H1 (cell line): Measurements from ENCODE around the gene RGS6. TPM values are rescaled to one million over a fixed set of nuclear protein-coding genes. Genes with fewer than 3 reads are reported as not detected.

Source experiments
- CTCF ChIA-PET: fragments of 300-600 bp; sonication (Branson Sonifier 250); formaldehyde crosslinking; loops from one replicate; lab custom pipeline; 2021; ENCODE audit not compliant: partially characterized antibody; lab: Charles Lee
- POLR2A ChIA-PET: fragments of 300-600 bp; sonication (Branson Sonifier 250); formaldehyde crosslinking; loops from one replicate; lab custom pipeline; 2021; ENCODE audit warnings: inconsistent platforms; ENCODE audit not compliant: partially characterized antibody; lab: Charles Lee
- DNase-seq, 2 experiments: peaks; one replicate each; pipeline versions ENCODE4 v3.0.0 to v3.0.0-alpha.2; 2010 to 2022; ENCODE audit warnings: low spot score in 2 of 2, low read depth in 1 of 2, mixed read lengths in 1 of 2
- FAIRE-seq: peaks from 2 replicates; lab custom pipeline; 2011; peaks lifted over from hg19 to GRCh38; lab: Jason Lieb, UNC
- H2AFZ ChIP-seq: 2 replicates; pipeline ENCODE4 v1.8.1; 2012; ENCODE audit warnings: low read length, inconsistent platforms
- H2AK5ac ChIP-seq: 2 replicates; pipeline ENCODE4 v1.6.1; 2013; ENCODE audit warnings: low read depth, low read length
- H2BK120ac ChIP-seq: replicated peaks from 2 replicates; pipeline ENCODE3; 2013; ENCODE audit warnings: low read depth, low read length, inconsistent platforms
- H2BK12ac ChIP-seq: 2 replicates; pipeline ENCODE4 v1.6.1; 2013; ENCODE audit warnings: low read depth, low read length
- H2BK15ac ChIP-seq: 2 replicates; pipeline ENCODE4 v1.6.1; 2013; ENCODE audit warnings: low read length
- H2BK20ac ChIP-seq: 2 replicates; pipeline ENCODE4 v1.6.1; 2013; ENCODE audit warnings: low read length
- H2BK5ac ChIP-seq: 2 replicates; pipeline ENCODE4 v1.6.1; 2013; ENCODE audit warnings: low read depth, low read length
- H3K14ac ChIP-seq: 2 replicates; pipeline ENCODE4 v1.6.1; 2013; ENCODE audit warnings: inconsistent platforms; ENCODE audit not compliant: insufficient read length
- H3K18ac ChIP-seq: 2 replicates; pipeline ENCODE4 v1.6.1; 2013; ENCODE audit warnings: low read length; ENCODE audit errors: extremely low read depth
- H3K23ac ChIP-seq: 2 replicates; pipeline ENCODE4 v1.6.1; 2013; ENCODE audit warnings: inconsistent platforms; ENCODE audit not compliant: insufficient read length
- H3K23me2 ChIP-seq: 2 replicates; pipeline ENCODE4 v1.6.1; 2013; ENCODE audit warnings: low read depth, low read length
- H3K27ac ChIP-seq: 2 replicates; pipeline ENCODE4 v1.6.1; 2011; ENCODE audit warnings: low read depth, low read length, inconsistent platforms
- H3K27me3 ChIP-seq, 4 experiments: replicated peaks in 1 of 4; 1 replicate in 1 of 4; 2 replicates in 3 of 4; pipeline versions ENCODE4 v1.6.1 to v1.8.1; 2011 to 2013; ENCODE audit warnings: low read length in 3 of 4, mild to moderate bottlenecking in 3 of 4, inconsistent platforms in 2 of 4, mixed read lengths in 2 of 4, moderate library complexity in 1 of 4; ENCODE audit not compliant: control insufficient read depth in 3 of 4, insufficient read depth in 3 of 4; ENCODE audit errors: extremely low read depth in 1 of 4
- H3K36me3 ChIP-seq, 4 experiments: 2 replicates each; pipeline versions ENCODE4 v1.6.1 to v1.8.1; 2011 to 2013; ENCODE audit warnings: mild to moderate bottlenecking in 4 of 4, low read length in 3 of 4, moderate library complexity in 2 of 4, control low read depth in 1 of 4, inconsistent platforms in 1 of 4; ENCODE audit not compliant: insufficient read depth in 4 of 4, control insufficient read depth in 2 of 4
- H3K4ac ChIP-seq: replicated peaks from 2 replicates; pipeline ENCODE3; 2013; ENCODE audit warnings: low read length, low read depth, mixed read lengths, inconsistent platforms; ENCODE audit not compliant: insufficient read length
- H3K4me1 ChIP-seq, 4 experiments: replicated peaks in 1 of 4; 1 replicate in 1 of 4; 2 replicates in 3 of 4; pipeline versions ENCODE4 v1.6.1 to v1.8.1; 2011 to 2013; ENCODE audit warnings: low read length in 3 of 4, inconsistent platforms in 2 of 4, mixed read lengths in 1 of 4; ENCODE audit not compliant: insufficient read depth in 4 of 4, control insufficient read depth in 3 of 4
- H3K4me2 ChIP-seq, 2 experiments: 2 replicates each; pipeline versions ENCODE4 v1.6.1 to v1.8.1; 2011 to 2013; ENCODE audit warnings: low read depth in 2 of 2, low read length in 2 of 2, control low read depth in 1 of 2, inconsistent platforms in 1 of 2, mild to moderate bottlenecking in 1 of 2; ENCODE audit not compliant: insufficient read depth in 1 of 2
- H3K4me3 ChIP-seq, 4 experiments: fragments of 200-600, 300-600 bp in 1 of 4; sonication (generic), shearing (Covaris generic), sonication (Bioruptor Twin) in 1 of 4; 2 replicates each; pipeline versions ENCODE4 v1.5.1 to v1.8.1; 2011 to 2016; ENCODE audit warnings: low read length in 4 of 4, low read depth in 3 of 4, control low read depth in 2 of 4, inconsistent platforms in 2 of 4, mild to moderate bottlenecking in 2 of 4, mixed read lengths in 1 of 4, moderate library complexity in 1 of 4; ENCODE audit not compliant: insufficient read depth in 2 of 4; ENCODE audit errors: extremely low read depth in 1 of 4
- H3K56ac ChIP-seq: replicated peaks from 2 replicates; pipeline ENCODE3; 2013; ENCODE audit warnings: low read depth, mild to moderate bottlenecking, mixed read lengths, low read length, inconsistent platforms; ENCODE audit not compliant: insufficient read length
- H3K79me1 ChIP-seq: 2 replicates; pipeline ENCODE4 v1.6.1; 2013; ENCODE audit warnings: low read depth, low read length, control low read depth
- H3K79me2 ChIP-seq, 2 experiments: 2 replicates each; pipeline versions ENCODE4 v1.6.1 to v1.8.1; 2012 to 2013; ENCODE audit warnings: low read length in 2 of 2, mild to moderate bottlenecking in 2 of 2, inconsistent platforms in 1 of 2; ENCODE audit not compliant: insufficient read depth in 2 of 2, control insufficient read depth in 1 of 2
- H3K9ac ChIP-seq, 4 experiments: replicated peaks in 1 of 4; 1 replicate in 1 of 4; 2 replicates in 3 of 4; pipeline versions ENCODE4 v1.6.1 to v1.8.1; 2011 to 2013; ENCODE audit warnings: low read depth in 3 of 4, low read length in 3 of 4, control low read depth in 2 of 4, mild to moderate bottlenecking in 2 of 4, moderate library complexity in 2 of 4, inconsistent platforms in 1 of 4; ENCODE audit errors: extremely low read depth in 1 of 4
- H3K9me3 ChIP-seq, 2 experiments: 2 replicates each; pipeline versions ENCODE4 v1.6.1 to v1.8.1; 2012 to 2013; ENCODE audit warnings: mild to moderate bottlenecking in 2 of 2, moderate library complexity in 2 of 2, control low read depth in 1 of 2, inconsistent platforms in 1 of 2, low read depth in 1 of 2, low read length in 1 of 2, mixed read lengths in 1 of 2; ENCODE audit not compliant: insufficient read depth in 2 of 2
- H4K20me1 ChIP-seq, 2 experiments: replicated peaks in 1 of 2; 2 replicates each; pipeline versions ENCODE3 to v1.8.1; 2011 to 2013; ENCODE audit warnings: inconsistent platforms in 2 of 2, low read length in 2 of 2, mild to moderate bottlenecking in 1 of 2; ENCODE audit not compliant: insufficient read depth in 2 of 2, control insufficient read depth in 1 of 2
- H4K5ac ChIP-seq: 2 replicates; pipeline ENCODE4 v1.6.1; 2013; ENCODE audit warnings: low read length, low read depth, mixed read lengths, inconsistent platforms; ENCODE audit not compliant: insufficient read length
- H4K8ac ChIP-seq: 2 replicates; pipeline ENCODE4 v1.8.0; 2013; ENCODE audit warnings: mild to moderate bottlenecking, moderate library complexity, low read length, inconsistent platforms; ENCODE audit not compliant: insufficient read depth; ENCODE audit errors: extremely low read depth
- H4K91ac ChIP-seq: replicated peaks from 2 replicates; pipeline ENCODE3; 2013; ENCODE audit warnings: low read length, mixed read lengths, inconsistent platforms; ENCODE audit not compliant: insufficient read length
- ASH2L ChIP-seq: fragments of 200-600, 300-600 bp; sonication (generic); IDR thresholded peaks from one replicate; pipeline ENCODE4 v1.7.1; 2017; ENCODE audit warnings: low read length
- ATF3 ChIP-seq: IDR thresholded peaks from 2 replicates; pipeline ENCODE4 v1.6.1; 2011; ENCODE audit warnings: low read depth, mild to moderate bottlenecking, low read length; ENCODE audit not compliant: insufficient read depth
- BCL11A ChIP-seq, 2 experiments: IDR thresholded peaks; one replicate each; pipeline ENCODE4 v1.6.1; 2011; ENCODE audit warnings: low read depth in 2 of 2, low read length in 2 of 2, mild to moderate bottlenecking in 2 of 2
- EP300 ChIP-seq, 2 experiments: IDR thresholded peaks; 1 replicate in 1 of 2; 2 replicates in 1 of 2; pipeline ENCODE4 v1.6.1; 2011 to 2012; ENCODE audit warnings: low read depth in 2 of 2, low read length in 2 of 2, mild to moderate bottlenecking in 2 of 2, borderline replicate concordance in 1 of 2, inconsistent platforms in 1 of 2, moderate library complexity in 1 of 2
- FOSL1 ChIP-seq: IDR thresholded peaks from 2 replicates; pipeline ENCODE4 v1.6.1; 2011; ENCODE audit warnings: mild to moderate bottlenecking, low read depth, low read length, moderate library complexity; ENCODE audit not compliant: insufficient read depth
- KDM4A ChIP-seq: IDR thresholded peaks from one replicate; pipeline ENCODE4 v1.7.1; 2012; ENCODE audit warnings: low read depth, mild to moderate bottlenecking, moderate library complexity, low read length, inconsistent platforms; ENCODE audit not compliant: severe bottlenecking
- KDM5A ChIP-seq: fragments of 200-600 bp; IDR thresholded peaks from 2 replicates; pipeline ENCODE4 v1.7.1; 2012; ENCODE audit warnings: mild to moderate bottlenecking, low read length, inconsistent platforms, mixed read lengths
- MAFK ChIP-seq: IDR thresholded peaks from 2 replicates; pipeline ENCODE4 v1.6.1; 2012; ENCODE audit warnings: low read depth, mild to moderate bottlenecking, improper control_type of control experiment, low read length
- NRF1 ChIP-seq: IDR thresholded peaks from 2 replicates; pipeline ENCODE4 v1.6.1; 2011; ENCODE audit warnings: mild to moderate bottlenecking, low read depth, low read length, improper control_type of control experiment
- POLR2AphosphoS5 ChIP-seq: IDR thresholded peaks from 2 replicates; pipeline ENCODE4 v1.6.1; 2011; ENCODE audit warnings: low read depth, low read length
- RBBP5 ChIP-seq: IDR thresholded peaks from 2 replicates; pipeline ENCODE4 v1.7.1; 2012; ENCODE audit warnings: low read depth, mild to moderate bottlenecking, inconsistent platforms, low read length, moderate library complexity, borderline replicate concordance
- RNF2 ChIP-seq: fragments of 200-900, 300-1000 bp; sonication (generic); IDR thresholded peaks from 2 replicates; pipeline ENCODE4 v1.7.1; 2016; ENCODE audit warnings: borderline replicate concordance, low read depth, mild to moderate bottlenecking, antibody characterized with exemption, low read length; ENCODE audit not compliant: poor library complexity, severe bottlenecking; ENCODE audit errors: missing control alignments
- WGBS, 2 experiments: shearing (Covaris generic) in 1 of 2; methylation state at CpG; one replicate each; pipeline versions ENCODE4 v1.1.6 to v1.1.7; 2013 to 2015; ENCODE audit warnings: low lambda C conversion rate in 2 of 2, mixed read lengths in 2 of 2, inconsistent platforms in 1 of 2, low coverage in 1 of 2, missing lambda C conversion rate in 1 of 2; ENCODE audit not compliant: insufficient replicate concordance in 2 of 2, insufficient coverage in 1 of 2, insufficient read length in 1 of 2; ENCODE audit errors: extremely low coverage in 1 of 2, missing lambda C conversion rate in 1 of 2; 5-methylcytosine and 5-hydroxymethylcytosine counted together
- polyA plus RNA-seq, 7 experiments: library from polyadenylated mRNA; depleted of rRNA in 3 of 7; stranded (reverse) in 5 of 7; unstranded in 2 of 7; fragments of >200 nt in 5 of 7; fragments of 200-250 nt in 2 of 7; gene quantifications; 1 replicate in 5 of 7; 2 replicates in 1 of 7; 4 replicates in 1 of 7; pipeline versions ENCODE4 v1.2.1 to v1.2.3, GENCODE V29; 2011 to 2013; ENCODE audit warnings: missing spikeins in 2 of 7, mixed read lengths in 2 of 7
- total RNA-seq: library from RNA; stranded (reverse); fragmentation: NEBNext Ultra II Directional; extraction: Animal tissue kit (Norgen Biotek cat#: 25700); gene quantifications from 2 replicates; pipeline ENCODE4 v1.2.1, GENCODE V29; 2021

RGS6 gene
- total and polyA plus RNA-seq, 2 of the 8 experiments (the other 6 are each of a cell fraction or from before 2014, with no cell fraction given) = 0.26 to 1.1 TPM

- Histone ChIP-seq H3K4me2 (no peak overlapping the region), H4K5ac (no peak overlapping the region), H4K8ac (no peak overlapping the region), H3K27ac (no peak overlapping the region), H2BK5ac (no peak overlapping the region), H2BK12ac (no peak overlapping the region), H3K9ac (no peak overlapping the region), H3K4me3 (no peak overlapping the region), H3K18ac (no peak overlapping the region), H2BK15ac (no peak overlapping the region), H2BK20ac (no peak overlapping the region), H3K27me3 (no peaks in the 10 kb centered on the region), H3K4ac (no peak overlapping the region), H3K14ac (no peak overlapping the region), H3K9me3 (no peaks in the 10 kb centered on the region), H3K4me1 (peaks cover 0 to 4% (median 0%) of the 10 kb centered on the region in 4 experiments; a peak in 1 of 7 replicates), H4K20me1 (no peaks in the 10 kb centered on the region), H2AK5ac (no peak overlapping the region), H3K79me2 (no peaks in the 10 kb centered on the region), H4K91ac (no peak overlapping the region), H3K56ac (no peak overlapping the region), H2BK120ac (no peak overlapping the region), H3K79me1 (no peaks in the 10 kb centered on the region), H3K23ac (no peak overlapping the region), H2AFZ (no peak overlapping the region), H3K23me2 (no peaks in the 10 kb centered on the region), H3K36me3 (no peaks in the 10 kb centered on the region)
- ChIA-PET POLR2A (no interaction called here), CTCF (interaction anchor here (0.9 kb wide), 2 partner anchors 11 to 15 kb away, joined by 5 read pairs; no protein-coding TSS in a partner anchor)
- no peak for FAIRE-seq
- WGBS, 2 experiments = 90% methylated on average over 8 of the region's 8 CpGs; no CpG with 5 or more reads in 1 of the 2 experiments
- DNase-seq = no peak
- TF ChIP-seq EP300 (IDR thresholded peaks at IDR 0.05; ENCODE audit: borderline replicate concordance in 1 of 2, low read depth in 2 of 2, low read length in 2 of 2) (no peak), KDM5A (no peak), POLR2AphosphoS5 (no peak), MAFK (no peak), NRF1 (no peak), ASH2L (no peak), RBBP5 (no peak), RNF2 (no peak), ATF3 (no peak), KDM4A (no peak), FOSL1 (no peak), BCL11A (IDR thresholded peaks at IDR 0.05; ENCODE audit: low read depth in 2 of 2, low read length in 2 of 2) (no peak)
Measured at GRCh38 chr14:72401632-72402376, 469.6 kb downstream of the RGS6 start.
